ENCODE data around the gene CA4.
"Not testable (repeated sequence)": the region's sequence is repeated elsewhere in the genome, so short reads cannot be mapped to it uniquely, and the experiment has no call there.

The CA4 gene

GRCh38 chr17:60156746-60157145, 7.0 kb downstream of the CA4 start:
- no peak for DNase-seq

DNA sequence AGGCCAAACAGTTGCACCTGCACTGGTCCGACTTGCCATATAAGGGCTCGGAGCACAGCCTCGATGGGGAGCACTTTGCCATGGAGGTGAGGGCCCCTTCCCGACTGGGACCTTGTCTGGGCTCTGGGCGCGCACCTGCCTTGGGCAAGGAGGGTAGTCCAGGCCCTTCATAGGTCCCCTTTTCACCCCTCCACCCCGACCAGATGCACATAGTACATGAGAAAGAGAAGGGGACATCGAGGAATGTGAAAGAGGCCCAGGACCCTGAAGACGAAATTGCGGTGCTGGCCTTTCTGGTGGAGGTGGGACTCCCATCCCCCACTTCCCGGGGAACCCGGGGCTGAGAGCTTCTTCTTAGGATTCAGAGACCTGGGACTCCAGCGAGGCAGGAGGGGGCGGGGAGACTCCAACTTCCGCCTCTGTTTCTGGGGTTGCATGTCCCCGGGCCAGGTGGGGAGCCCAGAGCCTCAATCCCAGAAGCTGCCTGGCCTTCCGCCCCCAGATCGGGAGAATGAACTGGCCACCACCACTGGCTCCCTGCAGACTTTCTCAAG, 7.8 kb downstream of the CA4 start:
- DNase-seq: no peak

DNA sequence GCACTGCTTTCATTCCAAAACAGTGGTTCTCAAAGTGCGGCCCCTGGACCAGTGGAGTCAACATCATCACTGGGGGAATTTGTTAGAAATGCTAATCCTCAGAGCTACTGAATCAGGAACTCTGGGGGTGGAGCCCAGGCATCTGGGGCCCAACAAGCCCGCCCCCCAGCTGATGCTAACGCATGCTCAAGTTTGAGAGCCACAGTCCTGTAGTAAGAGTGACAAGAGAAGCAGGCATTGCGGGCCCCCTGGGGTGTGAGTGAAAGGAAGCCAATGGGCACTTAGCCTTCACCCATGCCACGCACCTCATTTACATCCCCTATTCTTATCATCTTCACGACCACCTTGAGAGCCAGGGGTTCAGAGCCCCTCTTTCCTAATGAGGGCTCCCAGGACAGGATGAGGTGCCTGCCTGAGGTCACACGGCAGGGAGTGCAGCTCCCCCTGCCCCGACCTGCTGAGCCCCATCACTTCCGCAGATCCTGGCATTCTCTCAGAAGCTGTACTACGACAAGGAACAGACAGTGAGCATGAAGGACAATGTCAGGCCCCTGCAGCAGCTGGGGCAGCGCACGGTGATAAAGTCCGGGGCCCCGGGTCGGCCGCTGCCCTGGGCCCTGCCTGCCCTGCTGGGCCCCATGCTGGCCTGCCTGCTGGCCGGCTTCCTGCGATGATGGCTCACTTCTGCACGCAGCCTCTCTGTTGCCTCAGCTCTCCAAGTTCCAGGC, 9.1 kb downstream of the CA4 start:
- no peak for DNase-seq

GRCh38 chr17:60159479-60159866, 9.7 kb downstream of the CA4 start:
- DNase-seq: no peak

DNA sequence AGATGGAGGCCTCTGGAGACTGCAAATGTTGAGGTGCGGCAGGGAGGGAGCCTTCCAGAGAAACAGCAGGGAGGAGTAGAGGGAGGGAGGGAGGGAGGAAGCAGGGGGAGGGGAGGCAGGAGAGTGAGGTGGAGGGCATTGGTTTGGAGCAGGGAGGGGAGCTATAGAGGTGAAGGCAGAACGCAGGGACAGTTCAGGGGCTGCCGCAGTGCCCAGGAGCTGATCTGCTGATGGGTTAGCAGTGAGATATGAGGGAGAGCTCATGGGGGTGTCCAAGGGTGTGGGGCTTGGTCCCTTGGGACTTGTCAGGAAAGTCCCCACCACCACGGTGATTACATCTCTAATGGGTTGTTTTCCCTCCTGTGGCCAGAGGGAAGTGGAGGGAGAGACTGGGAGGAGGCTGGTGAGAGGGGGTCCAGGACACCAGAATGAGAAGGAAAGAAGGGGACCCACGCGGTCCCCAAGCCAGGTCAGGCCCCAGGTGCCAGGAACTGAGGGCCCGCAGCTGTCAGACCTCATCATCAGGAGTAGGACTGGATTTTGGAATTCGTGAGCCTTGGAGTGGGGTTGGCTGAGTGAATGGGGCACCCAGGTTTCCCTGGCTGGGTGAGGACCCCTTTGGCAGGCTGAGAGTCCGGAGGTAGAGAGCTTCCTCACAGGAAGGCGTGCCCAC, 11.2 kb downstream of the CA4 start:
- DNase-seq: no peak

DNA sequence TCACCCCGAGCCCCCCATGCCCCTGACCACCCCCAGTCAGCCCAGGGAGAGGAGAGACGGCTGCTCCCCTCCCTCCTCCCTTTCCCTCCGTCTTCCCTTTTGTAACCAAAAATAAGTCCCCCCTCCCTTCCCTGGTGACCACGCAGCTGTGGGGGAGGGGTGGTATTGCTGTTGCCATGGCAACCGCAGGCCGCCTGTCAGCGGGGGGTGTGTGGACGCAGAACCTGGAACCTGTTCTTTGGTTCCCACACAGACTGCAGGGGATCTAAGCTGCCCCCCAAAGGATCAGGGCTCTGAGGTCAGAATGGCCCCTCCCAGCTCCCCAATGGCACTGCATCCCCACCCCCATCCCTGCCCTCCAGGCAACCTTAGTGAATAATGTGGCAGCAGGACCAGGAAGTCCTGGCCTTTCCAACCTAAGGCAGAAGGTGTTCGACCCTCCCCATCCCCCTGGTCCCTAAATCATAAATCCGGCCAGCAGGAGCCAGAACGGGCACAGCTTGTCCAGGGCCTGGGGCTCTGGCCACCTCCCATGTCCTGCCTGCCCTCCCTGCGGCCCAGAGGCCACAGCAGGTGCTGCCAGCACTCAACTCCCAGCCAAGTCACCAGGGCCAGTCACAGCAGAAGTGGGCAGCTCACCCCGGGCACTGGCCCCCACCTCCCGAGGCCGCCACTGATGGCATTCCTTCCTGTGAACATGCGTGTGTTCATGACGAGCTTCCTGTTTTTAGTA, 12.0 kb downstream of the CA4 start:
- DNase-seq: no peak

DNA sequence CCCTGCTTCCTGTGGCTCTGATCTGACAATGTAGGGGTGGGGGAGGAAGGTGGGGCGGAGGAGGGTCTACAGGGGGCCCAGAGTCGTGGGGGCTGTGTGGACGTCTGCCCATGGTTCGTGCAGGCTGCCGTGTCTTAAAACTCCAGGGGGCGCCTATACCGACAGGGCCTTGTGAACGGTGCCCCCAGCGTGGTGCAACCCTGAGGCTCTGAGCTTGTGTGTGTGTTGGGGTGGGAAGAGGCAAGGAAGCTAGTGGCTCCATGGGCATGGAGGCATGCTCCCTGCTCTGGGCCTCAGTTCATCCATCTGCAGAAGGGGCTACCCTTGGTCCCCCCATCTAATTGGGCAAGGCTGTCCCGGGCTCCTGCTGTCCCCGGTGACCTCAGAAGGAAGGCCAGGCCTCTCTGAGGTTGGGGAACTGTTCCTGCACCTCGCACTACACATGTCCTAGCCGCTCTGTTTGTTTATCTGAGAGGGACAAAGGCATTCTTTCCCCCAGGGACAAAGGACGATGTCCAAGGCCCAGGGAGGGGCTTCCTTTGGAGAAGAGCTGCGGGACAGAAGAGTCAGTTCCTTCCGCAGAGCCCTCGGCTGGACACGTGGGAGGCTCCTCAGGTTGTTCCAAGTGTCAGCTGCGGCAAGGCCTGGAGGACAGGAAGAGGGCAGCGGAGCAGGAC, 13.5 kb downstream of the CA4 start:
- DNase-seq: no peak

DNA sequence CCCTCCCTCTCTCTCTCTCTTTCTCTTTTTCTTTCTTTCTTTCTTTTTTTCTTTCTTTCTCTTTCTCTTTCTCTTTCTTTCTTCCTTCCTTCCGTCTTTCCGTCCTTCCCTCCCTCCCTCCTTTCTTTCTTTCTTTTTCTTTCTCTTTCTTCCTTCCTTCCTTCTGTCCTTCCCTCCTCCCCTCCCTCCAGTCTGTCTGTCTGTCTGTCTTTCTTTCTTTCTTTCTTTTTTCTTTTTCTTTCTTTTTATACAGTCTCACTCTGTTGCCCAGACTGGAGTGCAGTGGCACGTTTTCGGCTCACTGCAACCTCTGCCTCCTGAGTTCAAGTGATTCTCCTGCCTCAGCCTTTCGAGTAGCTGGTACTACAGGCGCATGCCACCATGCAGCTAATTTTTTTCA, 14.4 kb downstream of the CA4 start:
- DNase-seq: no peak

DNA sequence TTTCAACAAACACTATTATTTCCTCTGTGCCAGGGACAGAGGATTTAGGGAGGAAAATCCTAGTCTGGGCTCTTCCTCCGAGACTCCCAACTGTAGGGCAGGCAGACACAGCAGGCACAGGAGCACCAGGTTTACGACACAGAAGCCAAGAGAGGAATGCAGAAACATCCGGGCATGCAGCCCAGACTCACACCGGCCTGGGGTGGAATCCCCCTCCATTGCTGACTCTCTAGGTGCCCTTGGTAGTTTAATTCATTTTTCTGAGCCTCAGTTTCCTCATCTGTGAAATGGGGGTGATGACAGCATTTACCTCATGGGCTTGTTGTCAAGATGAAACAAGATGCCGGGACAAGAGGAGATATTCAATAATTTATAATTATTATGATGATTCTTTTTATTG, 14.9 kb downstream of the CA4 start:
- DNase-seq: no peak

DNA sequence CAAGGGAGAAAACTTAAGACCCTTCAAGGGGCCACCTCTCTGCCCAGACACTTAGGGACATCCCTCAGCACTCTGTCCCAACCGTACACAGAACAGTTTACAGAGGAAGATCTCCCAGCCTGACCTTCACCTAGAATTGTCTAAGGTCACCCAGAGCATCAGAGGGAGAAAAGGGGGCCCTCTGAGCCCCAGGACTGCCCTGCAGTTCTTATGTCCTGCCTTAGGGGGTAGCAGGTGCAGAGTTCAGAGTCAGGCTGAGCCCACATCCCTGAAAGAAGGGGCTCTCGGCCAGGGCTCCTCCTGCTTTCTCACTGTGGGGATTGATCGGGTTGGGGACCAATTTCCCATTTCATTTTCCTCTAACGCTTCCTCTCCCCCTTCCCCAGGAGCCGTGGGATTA, 15.4 kb downstream of the CA4 start:
- no peak for DNase-seq

DNA sequence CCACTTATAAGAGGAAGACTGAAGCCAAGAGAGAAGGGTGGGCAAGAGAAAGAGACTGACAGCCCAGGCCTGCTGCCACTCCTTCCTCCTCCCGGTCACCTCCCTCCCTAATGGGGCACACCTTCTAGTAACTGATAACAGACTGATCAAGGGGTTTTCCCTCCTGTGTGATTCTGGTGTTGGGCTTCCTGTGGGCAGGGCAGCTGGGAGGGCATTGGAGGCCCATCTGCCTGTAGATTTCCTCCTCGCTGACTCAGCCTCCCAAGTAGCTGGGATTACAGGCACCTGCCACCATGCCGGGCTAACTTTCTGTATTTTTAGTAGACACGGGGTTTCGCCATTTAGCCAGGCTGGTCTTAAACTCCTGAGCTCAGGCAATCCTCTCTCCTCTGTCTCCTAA, 16.2 kb downstream of the CA4 start:
- DNase-seq: no peak

- no peak for DNase-seq
These were observed 17.4 kb downstream of the CA4 start for GRCh38 chr17:60167065-60167741.

- DNase-seq: no peak
These were observed 18.9 kb downstream of the CA4 start for GRCh38 chr17:60168654-60169053.

DNA sequence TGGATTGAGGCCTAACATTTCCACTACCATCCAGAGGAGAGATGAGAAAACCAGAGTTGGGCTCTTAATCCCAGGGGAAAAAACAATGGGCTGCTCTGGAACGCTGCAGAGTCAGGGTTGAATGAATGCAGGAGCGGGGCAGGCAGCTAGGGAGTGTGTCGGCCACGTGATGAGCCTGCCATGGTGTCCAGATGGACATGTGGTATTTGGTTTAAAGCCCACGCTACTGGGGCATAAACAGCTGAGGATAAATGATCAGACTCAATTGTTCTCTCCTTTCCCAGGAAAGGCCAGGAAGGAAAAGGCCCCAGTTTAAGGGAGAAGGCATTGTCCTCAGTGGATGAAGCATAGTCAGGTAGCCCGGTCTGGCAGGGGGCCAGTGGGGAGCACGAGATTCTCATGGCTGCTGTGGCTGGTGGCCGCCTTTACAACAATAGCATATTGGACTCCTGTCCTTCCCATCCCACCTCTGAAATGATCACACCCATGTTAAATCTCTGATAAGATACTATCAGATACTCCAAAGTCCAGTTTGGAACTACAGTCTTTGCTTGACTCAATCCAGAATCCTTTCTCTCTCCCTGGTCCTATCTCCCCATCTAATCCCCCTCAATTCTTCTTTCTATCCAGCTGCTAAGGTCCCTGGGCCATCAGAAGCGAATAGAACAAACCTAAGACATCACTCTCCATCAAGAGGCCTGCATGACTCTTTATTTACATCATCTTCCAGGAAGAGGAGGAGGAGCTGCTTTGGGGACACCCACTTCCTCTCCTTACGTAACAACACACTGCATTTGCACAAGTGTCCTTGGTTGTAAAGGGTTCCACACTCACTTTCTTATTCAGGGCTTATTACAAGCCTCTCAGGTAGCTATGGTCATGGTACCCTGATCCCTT, 20.4 kb downstream of the CA4 start:
- no peak for DNase-seq

- no peak for DNase-seq
These were observed 21.3 kb downstream of the CA4 start for GRCh38 chr17:60170835-60171752.

- DNase-seq: no peak
These were observed 21.9 kb downstream of the CA4 start for GRCh38 chr17:60171753-60172079.

DNA sequence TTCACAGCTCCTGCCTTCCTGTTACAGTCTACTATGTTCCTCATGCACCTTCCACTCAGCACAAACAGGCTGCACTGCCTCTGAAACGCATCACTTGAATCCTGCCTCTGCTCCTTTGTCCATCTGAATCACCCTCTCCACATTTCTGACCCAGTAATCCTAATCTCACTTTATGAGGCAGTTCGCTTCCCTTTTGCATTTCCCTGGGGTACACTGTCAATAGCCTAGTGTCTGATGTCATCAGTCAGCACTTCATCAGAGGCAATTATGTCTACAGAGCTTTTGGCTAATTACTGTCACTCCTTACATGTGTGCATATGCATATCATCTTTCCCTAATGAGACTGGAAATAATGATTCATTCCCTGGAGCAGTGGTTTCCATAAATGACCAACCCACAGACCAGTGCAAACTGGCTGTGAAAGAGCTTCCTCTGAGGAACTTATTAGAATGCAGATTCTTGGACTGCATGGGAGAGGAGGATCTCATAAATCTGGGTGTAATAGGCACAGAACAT, 23.6 kb downstream of the CA4 start:
- no peak for DNase-seq

DNA sequence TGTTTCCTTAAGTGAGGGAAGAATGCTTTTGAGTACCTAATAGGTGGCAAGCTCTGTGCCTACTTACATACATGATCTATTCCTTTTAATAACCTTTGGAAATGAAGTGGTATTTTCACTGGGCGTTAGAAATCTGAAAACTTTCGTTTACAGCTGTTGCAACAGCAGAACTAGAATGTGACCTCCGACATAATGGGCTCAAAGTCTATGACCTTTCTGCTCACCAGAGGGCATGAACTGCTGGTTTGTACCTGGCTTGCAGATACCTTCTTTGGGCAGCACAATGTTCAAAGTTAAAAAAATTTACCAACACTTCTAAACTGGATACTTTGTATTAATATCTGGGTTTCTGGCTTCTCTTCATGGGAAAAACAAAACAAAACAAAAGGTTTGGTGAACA, 24.3 kb downstream of the CA4 start:
- no peak for DNase-seq

DNA sequence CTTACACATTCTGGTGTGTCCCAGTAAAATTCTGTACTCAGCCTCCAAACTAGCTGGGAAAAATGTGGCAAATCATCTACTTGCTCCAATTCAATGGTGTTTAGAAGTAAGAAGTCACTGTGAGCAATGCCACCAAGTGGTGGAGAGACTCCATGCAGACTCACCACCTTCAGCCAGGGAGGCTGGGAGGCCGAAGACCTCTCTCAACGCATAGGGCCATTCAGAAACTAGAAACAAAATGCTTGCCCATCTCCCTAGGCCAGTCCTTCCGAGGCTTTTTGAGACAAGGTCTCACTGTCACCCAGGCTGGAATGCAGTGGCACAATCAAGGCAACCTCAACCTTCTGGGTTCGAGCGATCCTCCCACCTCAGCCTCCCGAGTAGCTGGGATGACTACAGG, 25.0 kb downstream of the CA4 start:
- not testable (repeated sequence) for DNase-seq

DNA sequence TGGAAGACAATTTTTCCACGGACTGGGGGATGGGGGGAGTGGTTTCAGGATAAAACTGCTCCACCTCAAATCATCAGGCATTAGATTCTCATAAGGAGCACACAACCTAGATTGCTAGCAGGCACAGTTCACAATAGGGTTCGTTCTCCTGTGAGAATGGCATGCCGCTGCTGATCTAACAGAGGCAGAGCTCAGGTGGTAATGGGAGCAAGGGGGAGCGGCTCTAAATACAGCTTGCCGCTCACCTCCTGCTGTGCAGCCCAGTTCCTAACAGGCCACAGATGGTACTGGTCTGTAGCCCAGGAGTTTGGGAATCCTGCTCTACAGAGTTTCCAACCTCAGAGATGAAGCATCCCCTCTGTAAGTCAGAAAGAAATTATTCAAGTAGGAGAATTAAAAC, 27.0 kb downstream of the CA4 start:
- DNase-seq: not testable (repeated sequence)
